Cerebellar cortex (tissue), 1 donor: Measurements from ENCODE around the gene MED13L.

Source experiments
- DNase-seq: peaks from one replicate; pipeline ENCODE4 v3.0.0-alpha.2; 2015; ENCODE audit warnings: low spot score

The MED13L gene

DNA sequence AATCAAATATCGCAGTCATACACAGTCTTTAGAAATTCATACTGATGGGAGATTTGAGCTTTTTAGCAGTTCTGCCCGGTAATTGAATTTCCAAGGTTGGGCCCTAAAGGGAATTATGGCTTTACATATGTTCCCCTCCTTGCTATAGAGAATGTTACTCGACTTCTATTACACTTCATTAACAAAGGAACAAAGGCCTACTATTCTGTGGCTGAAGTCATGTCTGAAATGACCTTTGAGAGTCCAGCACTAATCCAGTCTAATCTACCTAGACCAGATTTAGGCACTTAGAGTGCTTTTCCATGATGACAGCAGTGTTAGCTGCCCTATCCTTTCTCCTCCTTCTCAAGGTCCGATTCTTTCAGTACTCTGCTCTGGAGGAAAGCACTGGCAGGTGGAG, 305.3 kb downstream of the MED13L start:
- no peak for DNase-seq

DNA sequence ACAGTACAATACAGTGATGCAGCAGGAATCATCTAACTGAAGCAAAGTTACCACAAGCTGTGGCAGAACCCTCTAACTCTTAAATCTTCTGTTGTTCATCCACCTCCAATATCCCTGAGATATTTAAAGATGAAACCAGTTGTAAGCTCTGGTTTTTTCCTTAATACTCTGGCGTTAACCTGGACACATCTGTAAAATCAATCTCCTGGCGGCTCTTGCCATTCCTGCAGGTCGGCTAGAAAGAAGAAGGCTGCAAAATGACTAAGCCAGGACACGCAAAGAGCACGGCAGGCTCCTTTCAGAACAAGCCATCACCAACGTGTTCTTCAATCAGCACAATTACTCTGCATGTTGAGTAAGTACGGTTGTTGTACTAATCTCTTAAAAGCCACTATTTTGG, 309.3 kb downstream of the MED13L start:
- no peak for DNase-seq

DNA sequence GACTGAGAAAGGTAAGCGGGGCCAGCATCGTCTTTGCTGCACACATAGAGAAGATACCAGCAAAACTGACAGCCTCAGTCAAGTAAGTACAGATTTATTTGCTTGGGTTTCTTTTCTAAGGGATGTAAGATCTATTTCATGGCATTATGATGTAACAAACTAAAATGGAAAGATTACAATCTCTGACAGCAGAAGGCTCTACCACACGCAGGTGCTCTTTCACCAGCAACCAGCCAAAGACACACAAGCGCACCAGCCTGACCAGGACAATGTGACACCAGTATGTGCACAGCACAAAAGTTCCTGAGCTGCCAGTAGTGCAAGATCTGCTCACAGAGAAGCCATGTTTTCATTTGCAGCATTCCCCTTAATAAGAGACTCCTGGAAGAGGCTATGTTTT, 311.1 kb downstream of the MED13L start:
- no peak for DNase-seq

DNA sequence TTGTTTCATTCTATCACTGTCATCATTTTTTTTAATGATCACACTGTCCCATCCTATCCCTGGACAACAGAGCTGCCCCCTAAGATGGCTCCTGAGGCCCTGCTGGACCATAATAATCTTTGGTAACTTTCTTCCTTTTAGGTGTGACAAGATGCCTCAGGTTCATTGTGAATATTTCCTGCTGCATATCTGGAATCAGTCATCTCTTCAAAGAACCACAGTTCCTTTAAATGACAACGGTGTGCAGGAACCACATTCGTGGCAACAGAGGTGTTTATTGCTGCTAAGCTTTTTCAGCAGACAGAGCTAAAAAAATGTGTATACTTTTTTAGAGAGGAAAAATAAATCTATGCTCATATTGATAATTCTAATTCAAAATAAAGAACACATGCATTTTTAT, 312.9 kb downstream of the MED13L start:
- DNase-seq: no peak

DNA sequence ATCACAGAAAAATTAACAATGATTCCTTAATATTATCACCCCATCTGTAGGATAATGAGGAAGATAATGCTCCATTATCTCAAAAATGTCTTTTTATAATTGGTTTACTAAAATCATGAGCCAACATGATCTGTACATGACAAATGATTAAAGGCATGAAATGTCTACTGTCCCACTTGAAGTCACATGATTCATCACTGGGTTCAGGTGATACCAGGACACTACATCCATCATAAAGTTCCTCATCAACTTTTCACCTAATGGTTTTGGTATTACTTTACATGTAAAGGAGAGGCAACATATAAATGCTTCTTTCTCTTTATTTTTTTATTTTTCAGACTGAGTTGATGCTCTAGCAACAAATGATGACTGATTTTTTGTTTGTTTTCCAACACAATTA, 313.3 kb downstream of the MED13L start:
- no peak for DNase-seq

DNA sequence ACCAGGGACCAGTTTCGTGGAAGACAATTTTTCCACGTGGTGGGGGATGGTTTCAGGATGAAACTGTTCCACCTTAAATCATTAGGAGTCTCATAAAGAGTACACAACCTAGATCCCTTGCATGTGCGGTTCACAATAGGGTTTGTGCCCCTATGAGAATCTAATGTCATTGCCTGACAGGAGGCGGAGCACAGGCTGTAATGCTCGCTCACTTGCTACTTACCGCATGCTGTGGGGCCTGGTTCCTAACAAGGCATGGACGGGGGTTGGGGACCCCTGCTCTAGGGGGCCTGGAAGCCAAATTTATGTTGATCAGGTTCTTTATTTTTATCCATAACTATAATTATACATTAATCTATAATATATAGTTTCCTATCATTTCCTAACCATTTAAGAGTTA, 315.3 kb downstream of the MED13L start:
- DNase-seq: no peak

DNA sequence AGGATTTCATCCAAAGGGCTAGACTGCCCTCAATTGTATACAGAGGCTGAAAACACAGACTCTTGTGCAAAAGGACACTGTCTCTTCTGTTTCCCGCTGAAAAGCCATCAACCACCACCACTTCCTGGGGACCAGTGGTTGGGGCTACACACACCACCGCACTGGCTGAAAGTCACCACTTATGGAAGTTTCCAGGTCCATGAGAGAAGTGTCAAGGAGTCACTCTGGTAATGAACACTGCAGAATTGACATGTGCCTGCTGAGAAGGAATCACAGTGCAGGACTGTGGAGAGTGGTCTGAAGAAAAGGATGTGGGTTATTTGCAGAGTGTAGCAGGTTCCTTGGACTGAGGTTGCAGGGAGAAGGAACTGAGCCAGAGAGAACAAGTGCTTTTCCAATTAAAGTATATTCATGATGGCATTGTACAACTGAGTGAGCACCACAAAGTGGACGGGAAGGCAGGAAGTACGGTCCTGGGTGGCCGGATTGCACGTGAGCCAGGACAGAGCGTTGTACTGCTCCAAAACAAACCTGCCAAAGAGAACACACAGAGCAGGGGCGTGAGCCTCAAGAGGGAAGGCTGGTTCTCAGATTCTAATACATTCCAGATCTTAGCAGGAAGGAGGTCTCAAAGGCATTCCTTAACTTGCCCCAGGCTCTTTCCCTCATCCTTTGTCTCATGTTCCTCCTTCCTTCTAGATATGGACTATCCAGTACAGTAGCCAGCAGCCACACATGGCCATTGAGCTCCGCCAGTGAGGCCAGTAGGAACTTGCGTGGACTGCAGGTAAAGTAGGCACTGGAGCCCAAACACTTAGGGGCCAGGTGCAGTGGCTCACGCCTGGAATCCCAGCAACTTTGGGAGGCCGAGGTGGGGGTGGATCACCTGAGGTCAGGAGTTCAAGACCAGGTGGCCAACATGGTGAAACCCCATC, 316.4 kb downstream of the MED13L start:
- DNase-seq: no peak

DNA sequence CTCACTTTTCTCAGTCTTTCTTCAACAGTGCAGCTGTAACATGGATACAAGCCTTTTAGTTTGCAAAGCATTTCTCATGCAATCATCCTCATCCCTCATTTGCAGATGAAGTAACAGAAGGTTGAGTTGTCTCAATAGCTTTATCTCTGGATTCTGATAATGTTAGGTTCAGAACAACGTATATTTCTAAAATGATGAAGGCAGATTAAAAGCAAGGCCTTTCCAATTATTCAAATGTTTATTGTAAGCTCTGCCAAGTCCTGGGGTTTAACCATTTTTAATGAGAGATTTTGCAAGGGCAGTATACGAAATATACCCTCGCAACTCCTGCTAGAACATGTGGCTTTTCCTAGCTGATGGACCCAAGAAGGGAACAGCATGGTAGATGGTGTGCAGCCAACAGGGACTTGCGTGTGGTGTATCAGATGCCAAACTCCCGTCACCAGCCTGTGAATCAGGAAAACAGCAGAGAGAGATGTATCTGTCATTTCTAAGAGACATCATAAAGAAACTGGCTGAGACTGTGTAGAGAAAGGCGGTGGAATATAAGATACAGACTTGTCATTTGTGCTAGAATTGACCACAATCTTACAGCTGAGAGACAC, 319.7 kb downstream of the MED13L start:
- DNase-seq: no peak

DNA sequence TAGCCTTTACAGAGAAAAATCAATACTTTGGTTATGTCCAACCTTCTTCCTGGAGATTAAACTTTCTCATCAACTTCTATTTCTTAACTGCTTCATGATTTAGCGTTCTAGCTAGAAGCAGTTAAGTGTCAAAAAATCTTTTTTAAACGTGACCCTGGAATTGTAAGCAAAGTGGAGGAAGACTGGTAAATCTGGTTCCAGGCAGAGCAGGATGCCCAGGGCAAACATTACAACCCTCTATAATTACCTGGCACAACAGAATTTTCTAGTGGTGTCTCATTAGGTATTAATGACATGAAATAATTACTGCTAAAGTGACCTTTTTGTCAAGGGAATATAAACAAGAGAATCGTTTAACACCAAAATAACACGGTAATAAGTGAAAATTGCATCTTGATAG, 320.8 kb downstream of the MED13L start:
- no peak for DNase-seq

DNA sequence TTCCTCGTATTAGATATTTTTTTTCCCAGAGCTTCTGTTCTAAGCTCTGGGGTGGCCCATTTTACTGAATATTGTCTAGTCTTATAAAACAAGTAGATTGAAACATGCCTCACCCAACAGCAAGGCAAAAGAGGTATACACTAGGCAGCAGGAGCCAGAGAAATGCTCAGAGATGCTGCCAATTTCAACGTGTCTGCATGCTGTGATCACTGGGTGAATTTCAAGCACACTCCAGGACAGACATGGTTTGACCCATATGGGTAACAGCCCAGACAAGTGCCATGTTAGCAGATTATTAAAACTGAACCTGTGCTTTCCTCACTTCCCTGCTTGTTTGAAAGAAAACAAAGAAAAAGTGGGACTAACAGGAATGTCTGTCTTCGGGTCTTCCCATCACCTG, 321.3 kb downstream of the MED13L start:
- peak; percentile 89 for DNase-seq

DNA sequence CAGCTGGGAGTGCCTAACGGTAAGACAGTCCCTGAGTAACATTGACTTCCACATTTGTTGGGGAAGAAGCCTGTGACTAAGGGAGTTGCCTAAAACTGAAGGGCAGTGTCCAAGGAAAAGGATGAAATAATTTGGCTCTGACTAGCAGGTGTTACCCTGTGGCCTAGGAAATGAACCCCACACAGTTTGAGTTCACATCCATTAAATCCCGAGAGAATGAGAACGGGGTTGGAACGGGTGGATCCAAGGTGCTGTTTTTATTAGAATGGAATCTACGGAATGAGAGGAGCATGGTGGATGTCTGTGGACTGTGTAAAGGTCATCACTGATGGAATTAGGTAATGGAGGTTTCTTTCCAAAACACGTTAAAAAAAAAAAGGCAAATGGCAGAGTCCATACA, 324.0 kb downstream of the MED13L start:
- no peak for DNase-seq

DNA sequence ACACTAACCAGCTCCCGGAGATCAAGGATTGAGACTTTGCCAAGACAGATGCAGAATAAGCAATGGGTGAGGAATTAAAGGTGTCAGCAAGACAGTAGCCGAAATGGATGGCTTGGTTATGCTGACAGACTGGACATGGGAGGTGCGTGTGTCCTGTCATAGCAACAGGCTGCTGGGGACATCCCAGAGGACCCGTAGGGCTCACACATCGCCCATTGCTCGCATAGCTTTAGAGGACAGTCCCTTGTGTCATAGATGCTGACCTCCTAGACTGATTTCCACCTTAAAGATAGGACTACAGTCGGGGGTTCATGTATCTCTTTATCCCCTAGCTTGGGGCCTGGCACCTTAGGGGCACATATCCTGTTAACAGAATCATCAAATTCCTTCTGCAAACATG, 324.5 kb downstream of the MED13L start:
- no peak for DNase-seq

DNA sequence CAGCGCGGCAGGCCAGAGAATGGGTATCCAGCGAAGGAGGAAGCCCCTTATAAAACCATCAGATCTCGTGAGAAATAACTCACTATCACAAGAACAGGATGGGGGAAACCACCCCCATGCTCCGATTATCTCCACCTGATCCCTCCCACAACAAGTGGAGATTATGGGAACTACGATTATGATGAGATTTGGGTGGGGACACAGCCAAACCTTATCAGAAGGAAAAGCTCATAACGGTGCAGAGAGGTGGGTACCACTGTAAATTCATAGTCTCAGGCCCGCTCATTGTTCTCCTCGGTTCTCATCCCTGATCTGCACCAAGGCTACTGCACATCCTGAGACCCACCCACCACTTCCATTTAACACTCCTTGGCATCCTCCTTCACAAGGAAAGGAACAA, 326.5 kb downstream of the MED13L start:
- no peak for DNase-seq

DNA sequence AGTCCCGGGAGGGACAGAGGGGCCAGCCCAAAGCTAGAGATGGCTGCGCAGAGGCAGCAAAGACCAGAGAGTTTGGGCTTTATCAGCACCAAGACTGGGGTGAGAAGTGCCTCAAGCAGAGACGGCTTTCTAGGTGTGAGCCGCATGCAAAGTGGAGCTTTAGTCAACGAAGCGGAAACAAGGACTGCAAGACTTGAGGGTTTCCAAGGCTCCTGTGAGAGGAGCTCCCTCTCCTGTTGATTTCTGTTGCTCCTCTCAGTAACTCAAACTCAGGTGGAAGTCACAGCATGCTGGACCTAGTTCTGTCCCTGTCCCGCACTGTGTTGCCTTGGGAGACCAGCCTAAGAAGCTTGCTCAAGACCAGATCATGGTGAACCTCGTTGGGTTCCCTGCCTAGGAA, 327.8 kb downstream of the MED13L start:
- DNase-seq: no peak

DNA sequence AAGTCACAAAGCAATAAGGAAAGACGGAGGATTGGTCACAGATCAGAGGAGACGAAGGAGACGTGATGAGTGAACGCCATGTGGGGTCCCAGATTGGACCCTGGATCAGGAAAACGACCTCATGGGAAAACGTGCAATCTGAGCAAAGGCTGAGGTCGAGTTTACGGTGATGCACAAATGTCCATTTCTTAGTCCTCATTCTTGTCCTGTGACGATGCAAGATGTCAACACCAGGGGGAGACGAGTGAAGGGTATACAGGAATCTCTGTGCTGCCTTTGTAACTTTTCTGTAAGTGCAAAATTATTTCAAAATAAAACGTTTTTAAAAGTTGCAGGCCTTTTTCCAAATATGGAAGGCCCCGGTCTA, 329.8 kb downstream of the MED13L start:
- DNase-seq: no peak

DNA sequence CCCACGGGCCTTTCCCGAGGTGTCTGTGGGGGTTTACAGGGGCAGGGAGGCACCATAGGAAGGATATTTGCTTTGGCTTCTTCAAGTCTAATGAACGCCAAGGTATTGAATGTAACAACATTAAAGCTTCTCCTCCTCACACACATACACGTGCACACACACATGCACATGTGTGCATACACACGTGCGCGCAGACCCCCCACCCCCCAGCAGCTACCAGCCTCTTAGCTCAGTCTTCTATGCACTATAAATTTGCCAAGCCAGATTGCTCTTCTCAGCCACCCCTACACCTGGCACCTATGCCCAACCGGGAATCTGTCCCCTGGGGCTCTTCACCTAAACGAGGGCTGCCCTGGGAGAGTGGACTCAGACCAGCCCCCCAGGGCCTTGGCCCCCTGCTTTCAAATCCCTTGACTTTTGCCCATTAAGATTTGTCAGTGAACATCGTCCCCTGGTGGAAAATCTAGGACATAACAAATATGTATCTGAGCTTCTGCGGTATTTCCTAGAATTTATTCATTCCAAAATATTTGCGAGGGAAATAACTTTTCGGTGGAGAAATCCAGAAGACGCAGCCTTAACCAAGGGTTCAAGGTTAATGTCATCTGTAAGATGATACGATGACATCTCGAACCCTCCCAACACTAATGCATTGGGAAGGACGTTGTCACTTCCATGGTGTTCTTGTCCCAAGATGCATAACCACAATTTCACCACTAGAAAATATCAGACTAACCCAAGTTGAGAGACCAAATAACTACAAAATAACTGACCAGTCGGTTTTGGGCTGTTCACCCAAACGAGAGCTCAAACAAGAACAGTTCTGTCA, 330.4 kb downstream of the MED13L start:
- DNase-seq: no peak

DNA sequence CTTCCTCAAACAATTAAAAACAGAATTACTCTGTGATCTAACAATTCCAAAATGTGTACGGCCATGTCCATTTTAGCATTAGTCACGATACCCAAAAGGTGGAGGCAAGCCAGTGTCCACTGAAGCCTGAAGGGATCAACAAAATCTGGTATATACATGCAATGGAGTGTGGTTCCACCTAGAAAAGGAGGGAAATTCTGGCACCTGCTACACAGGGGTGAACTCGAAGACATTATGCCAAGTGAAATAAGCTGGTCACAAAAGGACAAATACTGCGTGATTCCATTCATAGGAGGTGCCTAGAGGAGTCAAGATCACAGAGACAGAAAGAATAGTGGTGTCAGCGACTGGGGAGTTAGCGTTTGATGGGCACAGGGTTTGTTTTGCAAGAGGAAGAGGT, 331.4 kb downstream of the MED13L start:
- DNase-seq: no peak

DNA sequence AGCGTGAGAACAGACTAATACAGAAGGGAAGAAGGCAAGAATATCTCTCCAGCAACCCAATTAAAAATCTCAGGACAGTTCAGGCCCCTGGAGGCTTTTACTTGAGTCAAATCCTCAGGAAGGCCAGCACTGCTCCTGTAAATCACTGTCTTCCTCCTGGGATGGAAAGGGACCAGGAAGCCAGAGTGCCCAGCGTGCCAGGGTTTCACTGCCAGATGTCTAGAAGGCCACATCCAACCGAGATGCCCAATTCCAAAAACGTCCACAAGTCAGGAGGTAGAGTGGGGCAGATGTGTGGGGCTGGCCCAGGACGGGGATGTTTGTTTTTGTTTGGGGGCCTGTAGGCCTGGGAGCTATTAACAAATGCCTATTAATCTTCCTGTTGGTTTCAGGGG, 332.0 kb downstream of the MED13L start:
- DNase-seq: no peak

DNA sequence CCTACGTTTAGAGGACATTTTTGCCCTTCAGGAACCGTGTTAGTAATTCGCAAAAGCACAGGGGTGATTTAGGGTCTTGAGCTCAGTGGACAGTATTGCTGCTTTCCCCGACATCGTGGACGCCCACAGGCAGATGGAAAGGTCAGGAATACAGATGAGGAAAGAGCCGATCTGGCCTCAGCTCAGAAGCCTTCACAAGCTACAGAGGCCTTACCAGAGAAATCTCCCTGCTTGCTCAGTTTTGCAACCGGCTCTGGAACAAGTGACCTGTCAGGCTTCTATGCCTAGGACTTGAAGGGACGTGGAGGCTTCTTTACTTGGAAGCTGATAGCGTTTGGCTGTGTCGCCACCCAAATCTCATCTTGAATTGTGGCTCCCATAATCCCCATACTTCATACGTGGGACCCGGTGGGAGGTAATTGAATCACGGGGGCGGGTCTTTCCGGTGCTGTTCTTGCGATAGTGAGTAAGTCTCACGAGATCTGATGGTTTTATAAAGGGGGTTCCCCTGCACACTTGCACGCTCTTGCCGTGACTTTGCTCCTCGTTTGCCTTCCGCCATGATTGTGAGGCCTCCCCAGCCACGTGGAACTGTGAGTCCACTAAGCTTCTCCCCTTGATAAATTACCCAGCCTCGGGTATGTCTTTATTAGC, 332.5 kb downstream of the MED13L start:
- no peak for DNase-seq

DNA sequence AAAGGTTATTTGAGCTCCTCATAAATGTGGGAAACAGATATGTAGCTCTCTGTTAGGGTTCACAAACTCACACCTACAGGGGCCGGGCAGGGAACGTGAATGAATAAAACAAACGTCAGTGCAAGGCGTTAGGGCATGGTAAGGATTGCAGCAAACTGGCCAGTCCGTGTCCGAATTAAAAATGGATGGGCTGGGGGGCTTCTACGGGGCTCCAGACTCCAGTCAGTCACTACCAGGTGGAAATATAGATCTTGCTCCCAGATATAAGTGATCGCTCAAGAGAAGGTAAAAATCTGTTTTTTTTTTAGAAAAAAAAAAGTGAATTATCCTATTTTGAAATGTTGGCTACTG, 333.1 kb downstream of the MED13L start:
- DNase-seq: no peak

DNA sequence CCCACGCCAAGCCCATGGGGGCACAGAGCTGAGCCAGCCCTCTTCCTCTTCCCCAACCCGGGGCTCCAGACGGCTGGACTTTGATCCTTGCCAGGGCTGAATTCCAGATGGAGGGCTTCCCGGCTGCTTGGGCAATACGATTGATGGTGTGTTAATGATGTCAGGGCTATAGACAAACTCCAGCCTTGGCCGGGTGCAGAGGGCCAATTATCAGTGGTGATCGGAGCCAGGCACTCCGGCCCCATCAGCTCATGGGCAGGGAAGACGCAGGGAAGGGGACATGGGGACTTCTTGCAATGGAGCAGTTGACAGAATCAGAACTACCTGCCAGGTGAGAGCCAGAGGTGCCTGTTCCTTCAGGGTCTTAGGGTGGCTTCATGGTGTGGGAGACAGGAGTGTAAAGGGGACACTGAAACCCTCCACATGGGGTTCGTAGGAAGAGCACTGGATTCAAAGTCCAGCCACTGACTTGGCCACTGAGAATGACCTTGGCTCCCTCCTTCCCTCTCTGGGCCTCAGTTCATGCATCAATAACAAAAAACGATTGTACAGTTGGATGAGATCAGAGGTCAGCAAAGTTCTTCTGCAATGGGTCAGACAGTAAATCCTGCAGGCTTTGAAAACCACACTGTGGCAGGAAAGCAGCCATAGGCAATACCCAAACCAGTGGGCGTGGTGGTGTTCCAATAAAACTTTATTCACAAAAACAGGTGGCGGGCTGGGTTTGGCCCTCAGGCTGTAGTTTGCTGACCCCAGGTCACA, 333.7 kb downstream of the MED13L start:
- no peak for DNase-seq

DNA sequence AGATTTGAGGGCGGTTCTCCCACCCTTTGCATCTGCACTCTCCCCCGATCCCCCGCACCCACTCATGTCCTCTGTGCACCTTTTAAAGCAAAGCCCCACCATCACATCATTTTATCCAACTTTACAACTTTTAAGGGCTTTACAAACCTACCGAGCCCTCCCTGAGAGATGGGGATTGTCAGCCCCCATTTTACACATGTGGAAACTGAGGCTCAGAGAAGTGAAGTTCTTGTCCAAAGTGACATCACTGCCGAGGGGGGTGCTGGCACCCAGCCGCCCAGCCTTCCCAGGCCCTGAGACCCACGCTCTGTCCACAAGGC, 334.2 kb downstream of the MED13L start:
- DNase-seq: no peak
